ENCODE results near the gene ITGA3. TPM values are rescaled to one million over a fixed set of nuclear protein-coding genes. Genes with fewer than 3 reads are reported as not detected.
A peak's percentile ranks its signal among the peaks of the same experiment; 100 is the strongest.

Gene ITGA3
- total RNA-seq, 5 donors from 2014 or later (not counting 1 experiment from before 2014, with no cell fraction given): 8.5 to 20.0 (median 14.8) TPM

- ChIA-PET CTCF (interaction anchor here (0.6 to 1.9 kb wide), 4 partner anchors 14 to 38 kb away, joined by 3 to 8 read pairs (median 5); partner anchors contain the start of gene PPP1R9B (in 1 of the 2)), POLR2A (no interaction called here)
- peak overlapping the region in 1 of 2 donors; percentile 5 for H3K27ac Mint-ChIP-seq
- peaks cover 13% of the 10 kb centered on the region for H3K36me3 Mint-ChIP-seq
- Histone ChIP-seq H3K9me3 (no peaks in the 10 kb centered on the region), H3K36me3 (ENCODE audit: control insufficient read depth in 2 of 2, extremely low read depth in 1 of 2, insufficient read depth in 1 of 2, low read length in 1 of 2) (peaks cover 10 to 31% of the 10 kb centered on the region in 2 donors), H3K27me3 (replicated peaks in 1 of 2; ENCODE audit: control insufficient read depth in 2 of 2, extremely low read depth in 1 of 2, insufficient read depth in 2 of 2, low read length in 1 of 2) (peaks cover 0 to 40% of the 10 kb centered on the region in 2 experiments), H3K27ac (ENCODE audit: low read length) (no peak overlapping the region), H3K4me3 (ENCODE audit: control insufficient read depth in 1 of 2, extremely low read depth in 1 of 2, low read length in 1 of 2) (no peak overlapping the region), H3K4me1 (ENCODE audit: control insufficient read depth in 1 of 2, extremely low read depth in 1 of 2, insufficient read depth in 2 of 2, low read length in 2 of 2) (peaks cover 6 to 30% of the 10 kb centered on the region in 2 experiments)
- ATAC-seq (replicated peaks in 1 of 4): no peak
- no peaks in the 10 kb centered on the region for H3K9me3 Mint-ChIP-seq
- H3K4me1 Mint-ChIP-seq: peaks cover 26 to 38% (median 35%) of the 10 kb centered on the region in 3 donors
- H3K27me3 Mint-ChIP-seq: peaks cover 12 to 13% of the 10 kb centered on the region in 2 donors
- no peak for DNase-seq
- peak overlapping the region in 1 of 3 donors; percentile 66 for H3K4me3 Mint-ChIP-seq
- 88% methylated on average over 2 of the region's 6 CpGs for WGBS (ENCODE audit: insufficient coverage)
Observed at GRCh38 chr17:50132104-50132794, 76.3 kb downstream of the ITGA3 start.

GRCh38 chr17:50133028-50133768 is 77.3 kb downstream of the ITGA3 start:
- Histone ChIP-seq H3K4me1 (ENCODE audit: control insufficient read depth in 1 of 2, extremely low read depth in 1 of 2, insufficient read depth in 2 of 2, low read length in 2 of 2) (peaks cover 6 to 26% of the 10 kb centered on the region in 2 experiments), H3K27ac (ENCODE audit: low read length) (no peak overlapping the region), H3K4me3 (ENCODE audit: control insufficient read depth in 1 of 2, extremely low read depth in 1 of 2, low read length in 1 of 2) (no peak overlapping the region), H3K36me3 (ENCODE audit: control insufficient read depth in 2 of 2, extremely low read depth in 1 of 2, insufficient read depth in 1 of 2, low read length in 1 of 2) (peaks cover 12 to 40% of the 10 kb centered on the region in 2 donors), H3K27me3 (replicated peaks in 1 of 2; ENCODE audit: control insufficient read depth in 2 of 2, extremely low read depth in 1 of 2, insufficient read depth in 2 of 2, low read length in 1 of 2) (peaks cover 0 to 32% of the 10 kb centered on the region in 2 experiments), H3K9me3 (no peaks in the 10 kb centered on the region)
- H3K36me3 Mint-ChIP-seq: peaks cover 23% of the 10 kb centered on the region
- peaks cover 12 to 13% of the 10 kb centered on the region in 2 donors for H3K27me3 Mint-ChIP-seq
- DNase-seq (no peak), ATAC-seq (replicated peaks in 1 of 4) (no peak)
- H3K4me3 Mint-ChIP-seq: no peak overlapping the region
- H3K9me3 Mint-ChIP-seq: no peaks in the 10 kb centered on the region
- H3K27ac Mint-ChIP-seq: no peak overlapping the region
- H3K4me1 Mint-ChIP-seq: peaks cover 26 to 40% (median 36%) of the 10 kb centered on the region in 3 donors
- CTCF ChIA-PET: no interaction called here
- POLR2A ChIA-PET: no interaction called here
- 82% methylated on average over 3 of the region's 7 CpGs for WGBS (ENCODE audit: insufficient coverage)

GRCh38 chr17:50133769-50134099 is 77.8 kb downstream of the ITGA3 start:
- Histone ChIP-seq H3K9me3 (no peaks in the 10 kb centered on the region), H3K27me3 (replicated peaks in 1 of 2; ENCODE audit: control insufficient read depth in 2 of 2, extremely low read depth in 1 of 2, insufficient read depth in 2 of 2, low read length in 1 of 2) (peaks cover 0 to 27% of the 10 kb centered on the region in 2 experiments), H3K4me1 (ENCODE audit: control insufficient read depth in 1 of 2, extremely low read depth in 1 of 2, insufficient read depth in 2 of 2, low read length in 2 of 2) (peaks cover 4 to 22% of the 10 kb centered on the region in 2 experiments), H3K4me3 (ENCODE audit: control insufficient read depth in 1 of 2, extremely low read depth in 1 of 2, low read length in 1 of 2) (no peak overlapping the region), H3K27ac (ENCODE audit: low read length) (no peak overlapping the region), H3K36me3 (ENCODE audit: control insufficient read depth in 2 of 2, extremely low read depth in 1 of 2, insufficient read depth in 1 of 2, low read length in 1 of 2) (peaks cover 16 to 46% of the 10 kb centered on the region in 2 donors)
- WGBS (ENCODE audit: insufficient coverage): 100% methylated on average over 1 of the region's 16 CpGs
- DNase-seq (no peak), ATAC-seq (replicated peaks in 1 of 4) (no peak)
- no peak overlapping the region for H3K4me3 Mint-ChIP-seq
- H3K4me1 Mint-ChIP-seq: peaks cover 23 to 38% (median 35%) of the 10 kb centered on the region in 3 donors
- peaks cover 7 to 8% of the 10 kb centered on the region in 2 donors for H3K27me3 Mint-ChIP-seq
- H3K9me3 Mint-ChIP-seq: no peaks in the 10 kb centered on the region
- H3K27ac Mint-ChIP-seq: no peak overlapping the region
- ChIA-PET POLR2A (no interaction called here), CTCF (no interaction called here)
- H3K36me3 Mint-ChIP-seq: peaks cover 27% of the 10 kb centered on the region

GRCh38 chr17:50134206-50135110 is 78.5 kb downstream of the ITGA3 start:
- peaks cover 4 to 19% of the 10 kb centered on the region in 2 experiments for H3K4me1 ChIP-seq (ENCODE audit: control insufficient read depth in 1 of 2, extremely low read depth in 1 of 2, insufficient read depth in 2 of 2, low read length in 2 of 2)
- peaks cover 19 to 53% of the 10 kb centered on the region in 2 donors for H3K36me3 ChIP-seq (ENCODE audit: control insufficient read depth in 2 of 2, extremely low read depth in 1 of 2, insufficient read depth in 1 of 2, low read length in 1 of 2)
- peaks cover 30% of the 10 kb centered on the region for H3K36me3 Mint-ChIP-seq

GRCh38 chr17:50135316-50136095 is 79.6 kb downstream of the ITGA3 start:
- Histone ChIP-seq H3K4me1 (ENCODE audit: control insufficient read depth in 1 of 2, extremely low read depth in 1 of 2, insufficient read depth in 2 of 2, low read length in 2 of 2) (peaks cover 10 to 21% of the 10 kb centered on the region in 2 experiments), H3K27ac (ENCODE audit: low read length) (no peak overlapping the region), H3K9me3 (no peaks in the 10 kb centered on the region), H3K36me3 (ENCODE audit: control insufficient read depth in 2 of 2, extremely low read depth in 1 of 2, insufficient read depth in 1 of 2, low read length in 1 of 2) (peaks cover 19 to 57% of the 10 kb centered on the region in 2 donors), H3K27me3 (replicated peaks in 1 of 2; ENCODE audit: control insufficient read depth in 2 of 2, extremely low read depth in 1 of 2, insufficient read depth in 2 of 2, low read length in 1 of 2) (peaks cover 0 to 13% of the 10 kb centered on the region in 2 experiments), H3K4me3 (ENCODE audit: control insufficient read depth in 1 of 2, extremely low read depth in 1 of 2, low read length in 1 of 2) (no peak overlapping the region)
- ChIA-PET CTCF (interaction anchor here in 1 of 2 donors (1.3 kb wide), 1 partner anchor 25 kb away, joined by 3 read pairs; no protein-coding TSS in a partner anchor), POLR2A (interaction anchor here in 1 of 2 donors (0.6 kb wide), 1 partner anchor 38 kb away, joined by 6 read pairs; no protein-coding TSS in a partner anchor)
- no peaks in the 10 kb centered on the region for H3K9me3 Mint-ChIP-seq
- no peak for ATAC-seq (replicated peaks in 1 of 4)
- no peak for DNase-seq
- no peak overlapping the region for H3K27ac Mint-ChIP-seq
- H3K27me3 Mint-ChIP-seq: peaks cover 6 to 7% of the 10 kb centered on the region in 2 donors
- H3K4me1 Mint-ChIP-seq: peaks cover 33 to 45% (median 42%) of the 10 kb centered on the region in 3 donors
- H3K36me3 Mint-ChIP-seq: peaks cover 41% of the 10 kb centered on the region
- 94% methylated on average over 7 of the region's 16 CpGs for WGBS (ENCODE audit: insufficient coverage)
- H3K4me3 Mint-ChIP-seq: no peak overlapping the region

More at GRCh38 chr17:50134206-50135110, 78.5 kb downstream of the ITGA3 start:
- DNase-seq (no peak), ATAC-seq (replicated peaks in 1 of 4) (no peak)
- Mint-ChIP-seq H3K27ac (no peak overlapping the region), H3K4me3 (no peak overlapping the region), H3K4me1 (peaks cover 24 to 38% (median 33%) of the 10 kb centered on the region in 3 donors), H3K9me3 (no peaks in the 10 kb centered on the region), H3K27me3 (peaks cover 6 to 7% of the 10 kb centered on the region in 2 donors)
- Histone ChIP-seq H3K27me3 (replicated peaks in 1 of 2; ENCODE audit: control insufficient read depth in 2 of 2, extremely low read depth in 1 of 2, insufficient read depth in 2 of 2, low read length in 1 of 2) (peaks cover 0 to 20% of the 10 kb centered on the region in 2 experiments), H3K9me3 (no peaks in the 10 kb centered on the region), H3K4me3 (ENCODE audit: control insufficient read depth in 1 of 2, extremely low read depth in 1 of 2, low read length in 1 of 2) (no peak overlapping the region), H3K27ac (ENCODE audit: low read length) (no peak overlapping the region)
- ChIA-PET POLR2A (no interaction called here), CTCF (no interaction called here)
- 85% methylated on average over 7 of the region's 16 CpGs for WGBS (ENCODE audit: insufficient coverage)

Measured in T-cell (primary cell).